H1 (cell line): ENCODE results near the gene ATL3.

Experiments used
- CBX8 ChIP-seq: fragments of 300-800, 300-1000 bp; sonication (generic); IDR thresholded peaks from 2 replicates; pipeline ENCODE4 v1.7.1; 2016; ENCODE audit warnings: low read depth, low read length, borderline replicate concordance
- EZH2 ChIP-seq: fragments of 200-600 bp; sonication (generic); IDR thresholded peaks from 2 replicates; pipeline ENCODE4 v1.7.1; 2012; ENCODE audit warnings: low read depth, mild to moderate bottlenecking, moderate library complexity, low read length, inconsistent platforms; ENCODE audit not compliant: severe bottlenecking
- GTF2F1 ChIP-seq: IDR thresholded peaks from 2 replicates; pipeline ENCODE4 v1.6.1; 2012; ENCODE audit warnings: low read depth, low read length, improper control_type of control experiment, borderline replicate concordance
- POLR2A ChIP-seq, 2 experiments: IDR thresholded peaks; 1 replicate in 1 of 2; 2 replicates in 1 of 2; pipeline ENCODE4 v1.6.1; 2011; ENCODE audit warnings: low read depth in 2 of 2, low read length in 2 of 2, mild to moderate bottlenecking in 2 of 2; ENCODE audit errors: control extremely low read depth in 1 of 2
- POLR2AphosphoS5 ChIP-seq: IDR thresholded peaks from 2 replicates; pipeline ENCODE4 v1.6.1; 2011; ENCODE audit warnings: low read depth, low read length
- SP1 ChIP-seq: IDR thresholded peaks from 2 replicates; pipeline ENCODE4 v1.6.1; 2011; ENCODE audit warnings: low read depth, low read length
- TBP ChIP-seq: IDR thresholded peaks from 2 replicates; pipeline ENCODE4 v1.6.1; 2011; ENCODE audit warnings: low read depth, low read length, improper control_type of control experiment
- TF ChIP-seq, protein P1 (sequence below), 3 experiments: IDR thresholded peaks; 1 replicate in 2 of 3; 2 replicates in 1 of 3; pipeline versions ENCODE4 v1.5.1 to v1.6.1; 2011; ENCODE audit warnings: low read length in 3 of 3, mild to moderate bottlenecking in 3 of 3, inconsistent platforms in 2 of 3, low read depth in 1 of 3, moderate library complexity in 1 of 3; ENCODE audit not compliant: insufficient read depth in 1 of 3; ENCODE audit errors: control extremely low read depth in 1 of 3

DNA sequence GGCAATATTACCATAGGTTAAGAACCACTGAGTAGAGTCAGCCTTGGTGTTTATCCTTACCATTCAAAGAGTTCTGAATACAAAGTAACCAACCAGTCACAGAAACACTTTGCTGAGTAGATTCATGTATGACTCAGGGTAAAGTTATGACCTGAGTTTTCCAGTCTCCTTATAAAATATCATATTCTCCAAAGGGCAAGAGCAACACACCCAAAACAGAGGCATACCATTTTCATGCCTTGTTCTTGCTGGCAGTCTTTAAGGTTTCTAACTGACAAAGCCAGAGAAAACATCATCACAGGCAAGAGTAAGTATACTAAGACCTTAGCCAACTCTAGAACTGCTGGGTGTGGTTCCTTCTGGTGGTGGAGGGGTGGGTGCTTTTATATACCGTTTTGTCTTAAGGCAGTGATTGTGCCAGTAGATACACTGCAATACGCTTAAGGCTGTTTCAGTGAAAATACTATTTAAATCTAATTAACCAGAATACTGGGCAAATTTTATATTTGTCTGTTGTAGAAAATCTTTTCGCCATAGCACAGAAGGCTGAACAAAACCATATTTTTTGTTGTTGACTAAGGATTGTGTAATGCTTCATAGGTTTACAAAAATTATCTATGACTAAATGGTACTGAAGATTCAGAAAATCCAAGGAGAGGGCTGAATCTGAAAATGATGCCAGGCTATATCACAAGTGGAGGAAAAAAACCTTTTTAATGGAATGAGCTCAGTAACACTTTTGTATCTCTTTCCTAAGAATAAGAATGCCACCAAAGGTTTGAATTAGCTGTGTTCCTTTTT is 3.0 kb downstream of the ATL3 start:
- TF ChIP-seq, protein P1, sequence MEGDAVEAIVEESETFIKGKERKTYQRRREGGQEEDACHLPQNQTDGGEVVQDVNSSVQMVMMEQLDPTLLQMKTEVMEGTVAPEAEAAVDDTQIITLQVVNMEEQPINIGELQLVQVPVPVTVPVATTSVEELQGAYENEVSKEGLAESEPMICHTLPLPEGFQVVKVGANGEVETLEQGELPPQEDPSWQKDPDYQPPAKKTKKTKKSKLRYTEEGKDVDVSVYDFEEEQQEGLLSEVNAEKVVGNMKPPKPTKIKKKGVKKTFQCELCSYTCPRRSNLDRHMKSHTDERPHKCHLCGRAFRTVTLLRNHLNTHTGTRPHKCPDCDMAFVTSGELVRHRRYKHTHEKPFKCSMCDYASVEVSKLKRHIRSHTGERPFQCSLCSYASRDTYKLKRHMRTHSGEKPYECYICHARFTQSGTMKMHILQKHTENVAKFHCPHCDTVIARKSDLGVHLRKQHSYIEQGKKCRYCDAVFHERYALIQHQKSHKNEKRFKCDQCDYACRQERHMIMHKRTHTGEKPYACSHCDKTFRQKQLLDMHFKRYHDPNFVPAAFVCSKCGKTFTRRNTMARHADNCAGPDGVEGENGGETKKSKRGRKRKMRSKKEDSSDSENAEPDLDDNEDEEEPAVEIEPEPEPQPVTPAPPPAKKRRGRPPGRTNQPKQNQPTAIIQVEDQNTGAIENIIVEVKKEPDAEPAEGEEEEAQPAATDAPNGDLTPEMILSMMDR (IDR thresholded peaks at IDR 0.05; ENCODE audit: control extremely low read depth in 1 of 3, insufficient read depth in 1 of 3, low read depth in 1 of 3, low read length in 3 of 3), result no peak
- TF ChIP-seq CBX8 (no peak), SP1 (no peak), POLR2A (IDR thresholded peaks at IDR 0.05; ENCODE audit: control extremely low read depth in 1 of 2, low read depth in 2 of 2, low read length in 2 of 2) (no peak), POLR2AphosphoS5 (no peak), GTF2F1 (no peak), EZH2 (no peak), TBP (no peak)
